Mammary epithelial cell (primary cell): Measurements from ENCODE around the gene LACTBL1.

Experiments
- EZH2 ChIP-seq: IDR thresholded peaks from 2 replicates; pipeline ENCODE4 v1.6.1; 2012; ENCODE audit warnings: low read length, inconsistent platforms, borderline replicate concordance
- TF ChIP-seq, protein P1 (sequence below), 2 donors: IDR thresholded peaks in 1 of 2; conservative IDR thresholded peaks in 1 of 2; 2 replicates each; pipeline ENCODE4 v1.5.1; 2011 to 2012; ENCODE audit warnings: inconsistent platforms in 2 of 2, low read length in 2 of 2, mild to moderate bottlenecking in 2 of 2, control low read depth in 1 of 2, low read depth in 1 of 2; ENCODE audit not compliant: insufficient read depth in 1 of 2; ENCODE audit errors: extremely low read depth in 1 of 2

GRCh38 chr1:22917989-22918388 lies 54.7 kb downstream of the LACTBL1 start:
- TF ChIP-seq, protein P1, sequence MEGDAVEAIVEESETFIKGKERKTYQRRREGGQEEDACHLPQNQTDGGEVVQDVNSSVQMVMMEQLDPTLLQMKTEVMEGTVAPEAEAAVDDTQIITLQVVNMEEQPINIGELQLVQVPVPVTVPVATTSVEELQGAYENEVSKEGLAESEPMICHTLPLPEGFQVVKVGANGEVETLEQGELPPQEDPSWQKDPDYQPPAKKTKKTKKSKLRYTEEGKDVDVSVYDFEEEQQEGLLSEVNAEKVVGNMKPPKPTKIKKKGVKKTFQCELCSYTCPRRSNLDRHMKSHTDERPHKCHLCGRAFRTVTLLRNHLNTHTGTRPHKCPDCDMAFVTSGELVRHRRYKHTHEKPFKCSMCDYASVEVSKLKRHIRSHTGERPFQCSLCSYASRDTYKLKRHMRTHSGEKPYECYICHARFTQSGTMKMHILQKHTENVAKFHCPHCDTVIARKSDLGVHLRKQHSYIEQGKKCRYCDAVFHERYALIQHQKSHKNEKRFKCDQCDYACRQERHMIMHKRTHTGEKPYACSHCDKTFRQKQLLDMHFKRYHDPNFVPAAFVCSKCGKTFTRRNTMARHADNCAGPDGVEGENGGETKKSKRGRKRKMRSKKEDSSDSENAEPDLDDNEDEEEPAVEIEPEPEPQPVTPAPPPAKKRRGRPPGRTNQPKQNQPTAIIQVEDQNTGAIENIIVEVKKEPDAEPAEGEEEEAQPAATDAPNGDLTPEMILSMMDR (conservative IDR thresholded peaks at IDR 0.05 in 1 of 2, IDR thresholded peaks at IDR 0.05 in 1 of 2; ENCODE audit: extremely low read depth in 1 of 2, insufficient read depth in 1 of 2, low read depth in 1 of 2, low read length in 2 of 2), result no peak
- no peak for TF ChIP-seq EZH2
